C4-2B (cell line): ENCODE data around the gene OR52H1.

Source experiments
- ZFX ChIP-seq: fragments of 450-650 bp; IDR thresholded peaks from 2 replicates; pipeline ENCODE4 v1.6.1; 2017
- TF ChIP-seq, protein P1 (sequence below): fragments of 450-650 bp; conservative IDR thresholded peaks from 2 replicates; pipeline ENCODE4 v1.5.1; 2017; ENCODE audit warnings: mild to moderate bottlenecking

DNA sequence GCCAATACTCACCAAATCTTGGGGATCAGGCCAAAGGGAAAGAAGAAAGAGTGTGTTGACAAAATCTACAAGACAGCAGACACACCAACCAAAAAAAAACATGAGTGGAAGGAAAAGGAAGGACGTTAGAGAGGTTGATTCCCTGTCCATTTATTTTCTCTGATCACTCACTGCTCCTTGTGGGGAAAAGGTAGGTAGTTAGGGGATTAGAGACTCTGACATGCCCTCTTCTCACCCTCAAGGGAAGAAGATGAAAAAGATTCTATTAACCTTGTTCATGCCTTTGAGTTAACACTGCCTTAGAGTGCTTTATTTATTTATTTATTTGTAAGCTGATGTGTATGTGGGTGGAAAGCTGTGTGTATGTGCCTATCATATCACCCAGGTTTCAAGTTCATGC is at the start of gene OR52H1:
- TF ChIP-seq, protein P1, sequence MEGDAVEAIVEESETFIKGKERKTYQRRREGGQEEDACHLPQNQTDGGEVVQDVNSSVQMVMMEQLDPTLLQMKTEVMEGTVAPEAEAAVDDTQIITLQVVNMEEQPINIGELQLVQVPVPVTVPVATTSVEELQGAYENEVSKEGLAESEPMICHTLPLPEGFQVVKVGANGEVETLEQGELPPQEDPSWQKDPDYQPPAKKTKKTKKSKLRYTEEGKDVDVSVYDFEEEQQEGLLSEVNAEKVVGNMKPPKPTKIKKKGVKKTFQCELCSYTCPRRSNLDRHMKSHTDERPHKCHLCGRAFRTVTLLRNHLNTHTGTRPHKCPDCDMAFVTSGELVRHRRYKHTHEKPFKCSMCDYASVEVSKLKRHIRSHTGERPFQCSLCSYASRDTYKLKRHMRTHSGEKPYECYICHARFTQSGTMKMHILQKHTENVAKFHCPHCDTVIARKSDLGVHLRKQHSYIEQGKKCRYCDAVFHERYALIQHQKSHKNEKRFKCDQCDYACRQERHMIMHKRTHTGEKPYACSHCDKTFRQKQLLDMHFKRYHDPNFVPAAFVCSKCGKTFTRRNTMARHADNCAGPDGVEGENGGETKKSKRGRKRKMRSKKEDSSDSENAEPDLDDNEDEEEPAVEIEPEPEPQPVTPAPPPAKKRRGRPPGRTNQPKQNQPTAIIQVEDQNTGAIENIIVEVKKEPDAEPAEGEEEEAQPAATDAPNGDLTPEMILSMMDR: no peak
- no peak for TF ChIP-seq ZFX
